ENCODE results near the gene MFSD1. TPM values are rescaled to one million over a fixed set of nuclear protein-coding genes. Genes with fewer than 3 reads are reported as not detected.

The MFSD1 gene
- total and polyA plus RNA-seq, 7 experiments from 2014 or later = 24.6 to 66.0 (median 41.1) TPM

GRCh38 chr3:158819282-158819681, 17.4 kb downstream of the MFSD1 start:
- intact Hi-C loops (cut with micrococcal nuclease) = no loop called here
- Mint-ChIP-seq H3K4me3 (no peak overlapping the region), H3K9me3 (no peaks in the 10 kb centered on the region), H3K36me3 (peaks cover 6 to 72% (median 41%) of the 10 kb centered on the region in 5 donors), H3K27ac (no peak overlapping the region), H3K27me3 (no peaks in the 10 kb centered on the region), H3K4me1 (no peaks in the 10 kb centered on the region)
- Histone ChIP-seq H3K27ac (ENCODE audit: low read depth, low read length) (no peak overlapping the region), H3K36me3 (ENCODE audit: control insufficient read depth in 2 of 3, insufficient read depth in 3 of 3, low read length in 3 of 3) (peaks cover 10 to 51% (median 16%) of the 10 kb centered on the region in 3 experiments), H3K4me3 (ENCODE audit: low read length) (no peak overlapping the region), H3K9me3 (ENCODE audit: control insufficient read depth in 2 of 3, low read length in 3 of 3) (no peaks in the 10 kb centered on the region), H3K4me1 (ENCODE audit: control insufficient read depth in 2 of 2, insufficient read depth in 2 of 2, low read length in 2 of 2) (no peaks in the 10 kb centered on the region), H3K27me3 (ENCODE audit: control insufficient read depth in 2 of 2, insufficient read depth in 2 of 2, low read length in 2 of 2) (no peaks in the 10 kb centered on the region)
- ChIA-PET POLR2A (no interaction called here), CTCF (no interaction called here)
- ATAC-seq = no peak
- DNase-seq = no peak

GRCh38 chr3:158820521-158820920, 18.7 kb downstream of the MFSD1 start:
- CTCF ChIA-PET = interaction anchor here (0.6 kb wide), 1 partner anchor 32 kb away, joined by 4 read pairs; no protein-coding TSS in a partner anchor
- H3K27me3 ChIP-seq (ENCODE audit: control insufficient read depth in 2 of 2, insufficient read depth in 2 of 2, low read length in 2 of 2) = no peaks in the 10 kb centered on the region

GRCh38 chr3:158821847-158822246, 20.0 kb downstream of the MFSD1 start:
- Mint-ChIP-seq H3K4me3 (no peak overlapping the region), H3K27ac (no peak overlapping the region), H3K27me3 (no peaks in the 10 kb centered on the region), H3K36me3 (peaks cover 6 to 57% (median 41%) of the 10 kb centered on the region in 5 donors), H3K9me3 (no peaks in the 10 kb centered on the region), H3K4me1 (no peaks in the 10 kb centered on the region)
- Histone ChIP-seq H3K36me3 (ENCODE audit: control insufficient read depth in 2 of 3, insufficient read depth in 3 of 3, low read length in 3 of 3) (peaks cover 10 to 49% (median 16%) of the 10 kb centered on the region in 3 experiments), H3K27ac (ENCODE audit: low read depth, low read length) (no peak overlapping the region), H3K27me3 (ENCODE audit: control insufficient read depth in 2 of 2, insufficient read depth in 2 of 2, low read length in 2 of 2) (no peaks in the 10 kb centered on the region), H3K9me3 (ENCODE audit: control insufficient read depth in 2 of 3, low read length in 3 of 3) (no peaks in the 10 kb centered on the region), H3K4me3 (ENCODE audit: low read length) (no peak overlapping the region), H3K4me1 (ENCODE audit: control insufficient read depth in 2 of 2, insufficient read depth in 2 of 2, low read length in 2 of 2) (no peaks in the 10 kb centered on the region)
- DNase-seq (no peak), ATAC-seq (no peak)
- POLR2A ChIA-PET = no interaction called here
- CTCF ChIA-PET = no interaction called here
- intact Hi-C loops (cut with micrococcal nuclease) = no loop called here

More at GRCh38 chr3:158820521-158820920, 18.7 kb downstream of the MFSD1 start:
- H3K4me3 ChIP-seq (ENCODE audit: low read length) = no peak overlapping the region
- Mint-ChIP-seq H3K4me3 (no peak overlapping the region), H3K4me1 (no peaks in the 10 kb centered on the region), H3K9me3 (no peaks in the 10 kb centered on the region), H3K27ac (no peak overlapping the region), H3K36me3 (peaks cover 6 to 63% (median 41%) of the 10 kb centered on the region in 5 donors), H3K27me3 (no peaks in the 10 kb centered on the region)
- intact Hi-C loops (cut with micrococcal nuclease) = no loop called here
- no peaks in the 10 kb centered on the region for H3K9me3 ChIP-seq (ENCODE audit: control insufficient read depth in 2 of 3, low read length in 3 of 3)
- H3K4me1 ChIP-seq (ENCODE audit: control insufficient read depth in 2 of 2, insufficient read depth in 2 of 2, low read length in 2 of 2) = no peaks in the 10 kb centered on the region
- peaks cover 10 to 48% (median 16%) of the 10 kb centered on the region in 3 experiments for H3K36me3 ChIP-seq (ENCODE audit: control insufficient read depth in 2 of 3, insufficient read depth in 3 of 3, low read length in 3 of 3)
- DNase-seq (no peak), ATAC-seq (no peak)
- H3K27ac ChIP-seq (ENCODE audit: low read depth, low read length) = no peak overlapping the region
- POLR2A ChIA-PET = no interaction called here

GRCh38 chr3:158823426-158823825, 21.6 kb downstream of the MFSD1 start:
- Mint-ChIP-seq H3K27ac (no peak overlapping the region), H3K27me3 (no peaks in the 10 kb centered on the region), H3K4me3 (no peak overlapping the region), H3K36me3 (peaks cover 6 to 52% (median 43%) of the 10 kb centered on the region in 5 donors), H3K9me3 (no peaks in the 10 kb centered on the region), H3K4me1 (no peaks in the 10 kb centered on the region)
- H3K27me3 ChIP-seq (ENCODE audit: control insufficient read depth in 2 of 2, insufficient read depth in 2 of 2, low read length in 2 of 2) = no peaks in the 10 kb centered on the region
- no peaks in the 10 kb centered on the region for H3K4me1 ChIP-seq (ENCODE audit: control insufficient read depth in 2 of 2, insufficient read depth in 2 of 2, low read length in 2 of 2)
- H3K36me3 ChIP-seq (ENCODE audit: control insufficient read depth in 2 of 3, insufficient read depth in 3 of 3, low read length in 3 of 3) = peaks cover 10 to 46% (median 16%) of the 10 kb centered on the region in 3 experiments
- no peak for DNase-seq
- no peak overlapping the region for H3K4me3 ChIP-seq (ENCODE audit: low read length)
- POLR2A ChIA-PET = no interaction called here
- H3K27ac ChIP-seq (ENCODE audit: low read depth, low read length) = no peak overlapping the region
- H3K9me3 ChIP-seq (ENCODE audit: control insufficient read depth in 2 of 3, low read length in 3 of 3) = no peaks in the 10 kb centered on the region
- intact Hi-C loops (cut with micrococcal nuclease) = no loop called here
- no peak for ATAC-seq
- CTCF ChIA-PET = no interaction called here

- Mint-ChIP-seq H3K4me1 (peaks cover 0 to 1% (median 0%) of the 10 kb centered on the region in 7 donors), H3K36me3 (peaks cover 15 to 60% (median 33%) of the 10 kb centered on the region in 5 donors)
- CTCF ChIA-PET = interaction anchor here (0.6 kb wide), 1 partner anchor 23 kb away, joined by 3 read pairs; no protein-coding TSS in a partner anchor
Observed at GRCh38 chr3:158827773-158828172, 25.9 kb downstream of the MFSD1 start.

GRCh38 chr3:158830391-158830790, 28.5 kb downstream of the MFSD1 start:
- H3K36me3 Mint-ChIP-seq = peaks cover 11 to 58% (median 22%) of the 10 kb centered on the region in 5 donors

More at GRCh38 chr3:158827773-158828172, 25.9 kb downstream of the MFSD1 start:
- intact Hi-C loops (cut with micrococcal nuclease) = no loop called here
- H3K9me3 ChIP-seq (ENCODE audit: control insufficient read depth in 2 of 3, low read length in 3 of 3) = no peaks in the 10 kb centered on the region
- Mint-ChIP-seq H3K9me3 (no peaks in the 10 kb centered on the region), H3K27ac (peak overlapping the region in 1 of 9 donors; percentile 62), H3K4me3 (no peak overlapping the region), H3K27me3 (no peaks in the 10 kb centered on the region)
- H3K4me3 ChIP-seq (ENCODE audit: low read length) = no peak overlapping the region
- no peaks in the 10 kb centered on the region for H3K4me1 ChIP-seq (ENCODE audit: control insufficient read depth in 2 of 2, insufficient read depth in 2 of 2, low read length in 2 of 2)
- no peak overlapping the region for H3K27ac ChIP-seq (ENCODE audit: low read depth, low read length)
- ATAC-seq = no peak
- peaks cover 4 to 28% (median 10%) of the 10 kb centered on the region in 3 experiments for H3K36me3 ChIP-seq (ENCODE audit: control insufficient read depth in 2 of 3, insufficient read depth in 3 of 3, low read length in 3 of 3)
- POLR2A ChIA-PET = no interaction called here
- H3K27me3 ChIP-seq (ENCODE audit: control insufficient read depth in 2 of 2, insufficient read depth in 2 of 2, low read length in 2 of 2) = no peaks in the 10 kb centered on the region
- no peak for DNase-seq

GRCh38 chr3:158831861-158832260, 30.0 kb downstream of the MFSD1 start:
- peaks cover 0 to 7% (median 0%) of the 10 kb centered on the region in 7 donors for H3K4me1 Mint-ChIP-seq
- ATAC-seq (no peak), DNase-seq (no peak)
- no peaks in the 10 kb centered on the region for H3K27me3 Mint-ChIP-seq
- peaks cover 0 to 11% (median 0%) of the 10 kb centered on the region in 3 experiments for H3K36me3 ChIP-seq (ENCODE audit: control insufficient read depth in 2 of 3, insufficient read depth in 3 of 3, low read length in 3 of 3)
- POLR2A ChIA-PET = no interaction called here
- no peak overlapping the region for H3K27ac ChIP-seq (ENCODE audit: low read depth, low read length)
- CTCF ChIA-PET = no interaction called here
- no peak overlapping the region for H3K4me3 Mint-ChIP-seq
- no peak overlapping the region for H3K4me3 ChIP-seq (ENCODE audit: low read length)
- intact Hi-C loops (cut with micrococcal nuclease) = no loop called here
- peaks cover 11 to 58% (median 22%) of the 10 kb centered on the region in 5 donors for H3K36me3 Mint-ChIP-seq
- H3K9me3 ChIP-seq (ENCODE audit: control insufficient read depth in 2 of 3, low read length in 3 of 3) = no peaks in the 10 kb centered on the region
- no peaks in the 10 kb centered on the region for H3K9me3 Mint-ChIP-seq
- no peaks in the 10 kb centered on the region for H3K27me3 ChIP-seq (ENCODE audit: control insufficient read depth in 2 of 2, insufficient read depth in 2 of 2, low read length in 2 of 2)
- no peak overlapping the region for H3K27ac Mint-ChIP-seq
- no peaks in the 10 kb centered on the region for H3K4me1 ChIP-seq (ENCODE audit: control insufficient read depth in 2 of 2, insufficient read depth in 2 of 2, low read length in 2 of 2)

More at GRCh38 chr3:158830391-158830790, 28.5 kb downstream of the MFSD1 start:
- Histone ChIP-seq H3K4me1 (ENCODE audit: control insufficient read depth in 2 of 2, insufficient read depth in 2 of 2, low read length in 2 of 2) (no peaks in the 10 kb centered on the region), H3K9me3 (ENCODE audit: control insufficient read depth in 2 of 3, low read length in 3 of 3) (no peaks in the 10 kb centered on the region), H3K36me3 (ENCODE audit: control insufficient read depth in 2 of 3, insufficient read depth in 3 of 3, low read length in 3 of 3) (peaks cover 0 to 13% (median 0%) of the 10 kb centered on the region in 3 experiments), H3K4me3 (ENCODE audit: low read length) (no peak overlapping the region), H3K27ac (ENCODE audit: low read depth, low read length) (no peak overlapping the region), H3K27me3 (ENCODE audit: control insufficient read depth in 2 of 2, insufficient read depth in 2 of 2, low read length in 2 of 2) (no peaks in the 10 kb centered on the region)
- CTCF ChIA-PET = no interaction called here
- no peaks in the 10 kb centered on the region for H3K9me3 Mint-ChIP-seq
- no peak overlapping the region for H3K27ac Mint-ChIP-seq
- DNase-seq = no peak
- H3K27me3 Mint-ChIP-seq = no peaks in the 10 kb centered on the region
- intact Hi-C loops (cut with micrococcal nuclease) = no loop called here
- H3K4me1 Mint-ChIP-seq = peaks cover 0 to 5% (median 0%) of the 10 kb centered on the region in 7 donors
- ATAC-seq = no peak
- H3K4me3 Mint-ChIP-seq = no peak overlapping the region
- POLR2A ChIA-PET = no interaction called here
